Esophagus muscularis mucosa (tissue), 3 donors: ENCODE measurements around the gene GLB1L3.

Experiments
- POLR2A ChIP-seq: fragments of 450-650 bp; IDR thresholded peaks from one replicate; pipeline ENCODE4 v1.6.1; 2017; ENCODE audit warnings: antibody characterized with exemption, moderate library complexity, mild to moderate bottlenecking, low read depth
- TF ChIP-seq, protein P1 (sequence below), 3 experiments: fragments of 200-600 bp in 2 of 3; fragments of 450-650 bp in 1 of 3; sonication (generic) in 2 of 3; IDR thresholded peaks; one replicate each; pipeline ENCODE4 v1.5.1; 2017 to 2019; ENCODE audit warnings: antibody characterized with exemption in 3 of 3, mild to moderate bottlenecking in 2 of 3, moderate library complexity in 1 of 3

- TF ChIP-seq POLR2A, result no peak
- TF ChIP-seq, protein P1, sequence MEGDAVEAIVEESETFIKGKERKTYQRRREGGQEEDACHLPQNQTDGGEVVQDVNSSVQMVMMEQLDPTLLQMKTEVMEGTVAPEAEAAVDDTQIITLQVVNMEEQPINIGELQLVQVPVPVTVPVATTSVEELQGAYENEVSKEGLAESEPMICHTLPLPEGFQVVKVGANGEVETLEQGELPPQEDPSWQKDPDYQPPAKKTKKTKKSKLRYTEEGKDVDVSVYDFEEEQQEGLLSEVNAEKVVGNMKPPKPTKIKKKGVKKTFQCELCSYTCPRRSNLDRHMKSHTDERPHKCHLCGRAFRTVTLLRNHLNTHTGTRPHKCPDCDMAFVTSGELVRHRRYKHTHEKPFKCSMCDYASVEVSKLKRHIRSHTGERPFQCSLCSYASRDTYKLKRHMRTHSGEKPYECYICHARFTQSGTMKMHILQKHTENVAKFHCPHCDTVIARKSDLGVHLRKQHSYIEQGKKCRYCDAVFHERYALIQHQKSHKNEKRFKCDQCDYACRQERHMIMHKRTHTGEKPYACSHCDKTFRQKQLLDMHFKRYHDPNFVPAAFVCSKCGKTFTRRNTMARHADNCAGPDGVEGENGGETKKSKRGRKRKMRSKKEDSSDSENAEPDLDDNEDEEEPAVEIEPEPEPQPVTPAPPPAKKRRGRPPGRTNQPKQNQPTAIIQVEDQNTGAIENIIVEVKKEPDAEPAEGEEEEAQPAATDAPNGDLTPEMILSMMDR (IDR thresholded peaks at IDR 0.05), result no peak
Measured at GRCh38 chr11:134359646-134360045, 83.5 kb downstream of the GLB1L3 start.
